ENCODE data around the gene DTX2.
"Not testable (repeated sequence)": the region's sequence is repeated elsewhere in the genome, so short reads cannot be mapped to it uniquely, and the experiment has no call there.

Gene DTX2

GRCh38 chr7:76425156-76425555 is 36.4 kb upstream of the DTX2 start:
- no peak overlapping the region for H3K4me3 ChIP-seq
- H3K27me3 ChIP-seq, result peaks cover 0 to 23% of the 10 kb centered on the region in 2 donors
- no peaks in the 10 kb centered on the region for H3K36me3 ChIP-seq
- H3K27ac ChIP-seq, result no peak overlapping the region
- intact Hi-C loops (cut with DNase I; ENCODE audit: low total_unique reads), result no loop called here
- H3K9me3 ChIP-seq, result peaks cover 0 to 3% (median 0%) of the 10 kb centered on the region in 3 donors
- DNase-seq, result peak in 1 of 2 donors; percentile 56
- TF ChIP-seq, protein P1, sequence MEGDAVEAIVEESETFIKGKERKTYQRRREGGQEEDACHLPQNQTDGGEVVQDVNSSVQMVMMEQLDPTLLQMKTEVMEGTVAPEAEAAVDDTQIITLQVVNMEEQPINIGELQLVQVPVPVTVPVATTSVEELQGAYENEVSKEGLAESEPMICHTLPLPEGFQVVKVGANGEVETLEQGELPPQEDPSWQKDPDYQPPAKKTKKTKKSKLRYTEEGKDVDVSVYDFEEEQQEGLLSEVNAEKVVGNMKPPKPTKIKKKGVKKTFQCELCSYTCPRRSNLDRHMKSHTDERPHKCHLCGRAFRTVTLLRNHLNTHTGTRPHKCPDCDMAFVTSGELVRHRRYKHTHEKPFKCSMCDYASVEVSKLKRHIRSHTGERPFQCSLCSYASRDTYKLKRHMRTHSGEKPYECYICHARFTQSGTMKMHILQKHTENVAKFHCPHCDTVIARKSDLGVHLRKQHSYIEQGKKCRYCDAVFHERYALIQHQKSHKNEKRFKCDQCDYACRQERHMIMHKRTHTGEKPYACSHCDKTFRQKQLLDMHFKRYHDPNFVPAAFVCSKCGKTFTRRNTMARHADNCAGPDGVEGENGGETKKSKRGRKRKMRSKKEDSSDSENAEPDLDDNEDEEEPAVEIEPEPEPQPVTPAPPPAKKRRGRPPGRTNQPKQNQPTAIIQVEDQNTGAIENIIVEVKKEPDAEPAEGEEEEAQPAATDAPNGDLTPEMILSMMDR (IDR thresholded peaks at IDR 0.05), result no peak
- H3K4me1 ChIP-seq, result no peaks in the 10 kb centered on the region

GRCh38 chr7:76425558-76425957 is 36.0 kb upstream of the DTX2 start:
- H3K9me3 ChIP-seq; intact Hi-C loops (cut with DNase I; ENCODE audit: low total_unique reads); H3K27ac ChIP-seq; H3K4me1 ChIP-seq; H3K36me3 ChIP-seq; H3K4me3 ChIP-seq; DNase-seq: not testable (repeated sequence)
- H3K27me3 ChIP-seq, result peaks cover 0 to 23% of the 10 kb centered on the region in 2 donors

DNA sequence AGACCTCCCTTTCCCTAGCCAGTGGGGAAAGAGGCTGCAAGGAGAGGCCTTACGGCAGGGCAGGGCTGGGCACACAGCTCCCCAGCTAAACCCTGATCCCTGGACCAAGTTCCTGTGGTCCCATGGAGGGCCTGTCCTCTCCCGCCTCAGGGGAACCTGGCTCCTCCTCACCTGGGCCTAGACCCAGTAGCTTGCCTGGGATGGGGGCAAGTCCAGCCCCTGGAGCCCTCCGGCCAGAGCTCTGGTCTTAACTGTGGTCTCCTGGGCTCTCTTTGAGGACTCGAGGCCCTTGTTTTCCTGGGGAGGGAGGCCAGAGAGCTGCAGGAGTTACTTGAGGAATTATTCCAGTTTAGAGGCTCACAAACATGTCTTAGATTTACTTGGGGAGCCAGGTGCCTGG is 35.3 kb upstream of the DTX2 start:
- DNase-seq, result peak in 1 of 2 donors; percentile 60
- Histone ChIP-seq H3K9me3 (no peaks in the 10 kb centered on the region), H3K27me3 (peaks cover 0 to 23% of the 10 kb centered on the region in 2 donors), H3K4me1 (no peaks in the 10 kb centered on the region), H3K4me3 (no peak overlapping the region), H3K27ac (no peak overlapping the region), H3K36me3 (no peaks in the 10 kb centered on the region)
- intact Hi-C loops (cut with DNase I; ENCODE audit: low total_unique reads), result no loop called here
- TF ChIP-seq, protein P1 (IDR thresholded peaks at IDR 0.05), result no peak

- Histone ChIP-seq H3K27me3 (peaks cover 0 to 18% of the 10 kb centered on the region in 2 donors), H3K27ac (no peak overlapping the region), H3K4me3 (no peak overlapping the region), H3K4me1 (no peaks in the 10 kb centered on the region), H3K36me3 (no peaks in the 10 kb centered on the region), H3K9me3 (no peaks in the 10 kb centered on the region)
- peak in 1 of 2 donors; percentile 11 for DNase-seq
- TF ChIP-seq, protein P1 (IDR thresholded peaks at IDR 0.05), result no peak
- intact Hi-C loops (cut with DNase I; ENCODE audit: low total_unique reads), result no loop called here
These were observed 33.9 kb upstream of the DTX2 start for GRCh38 chr7:76427635-76428034.

GRCh38 chr7:76428149-76428823 is 33.2 kb upstream of the DTX2 start:
- TF ChIP-seq, protein P1 (IDR thresholded peaks at IDR 0.05), result no peak
- intact Hi-C loops (cut with DNase I; ENCODE audit: low total_unique reads), result no loop called here

DNA sequence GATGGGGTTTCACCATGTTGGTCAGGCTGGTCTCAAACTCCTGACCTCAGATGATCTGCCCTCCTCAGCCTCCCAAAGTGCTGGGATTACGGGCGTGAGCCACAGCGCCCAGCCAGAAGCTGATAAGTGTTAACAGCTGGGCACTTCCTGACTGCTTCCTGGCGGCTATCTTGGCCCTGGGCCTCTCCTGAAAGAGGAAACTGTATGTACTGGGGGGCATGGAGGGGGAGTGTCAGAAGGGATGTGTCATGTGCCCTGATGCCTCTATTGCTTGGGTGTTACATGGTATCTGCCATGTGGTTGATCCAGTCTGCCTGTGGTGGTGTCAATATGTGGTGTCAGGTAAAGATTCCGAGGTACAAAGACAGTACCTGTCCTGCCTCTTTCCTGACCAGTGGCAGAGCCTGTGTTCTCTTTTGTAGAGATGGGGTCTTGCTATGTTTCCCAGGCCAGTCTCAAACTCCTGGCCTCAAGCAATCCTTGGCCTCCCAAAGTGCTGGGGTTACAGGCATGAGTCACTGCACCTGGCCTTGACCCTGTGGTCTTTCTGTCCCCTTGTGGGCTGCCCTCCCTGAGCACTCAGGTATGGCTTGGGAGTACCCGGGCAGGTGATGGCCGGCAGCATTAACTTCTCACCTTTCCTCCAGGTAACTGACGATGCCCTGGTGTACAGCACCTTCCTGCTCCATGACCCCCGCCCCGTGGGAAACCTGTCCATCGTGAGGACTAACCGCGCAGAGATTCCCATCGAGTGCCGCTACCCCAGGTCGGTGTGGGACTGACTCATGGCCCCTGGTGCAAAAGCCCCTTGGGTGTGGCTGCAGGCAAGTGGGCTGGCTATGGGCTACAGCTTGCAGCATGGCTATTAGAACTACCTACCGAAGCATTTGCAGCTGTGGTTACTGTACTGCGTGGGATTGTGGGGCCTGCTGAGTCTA is 32.4 kb upstream of the DTX2 start:
- no peak overlapping the region for H3K4me3 ChIP-seq
- TF ChIP-seq, protein P1 (IDR thresholded peaks at IDR 0.05), result no peak
- intact Hi-C loops (cut with DNase I; ENCODE audit: low total_unique reads), result no loop called here
- H3K9me3 ChIP-seq, result no peaks in the 10 kb centered on the region
- no peaks in the 10 kb centered on the region for H3K36me3 ChIP-seq
- no peaks in the 10 kb centered on the region for H3K4me1 ChIP-seq
- H3K27me3 ChIP-seq, result peaks cover 0 to 13% of the 10 kb centered on the region in 2 donors
- H3K27ac ChIP-seq, result no peak overlapping the region
- DNase-seq, result peak; percentile 37 to 60

More at GRCh38 chr7:76428149-76428823, 33.2 kb upstream of the DTX2 start:
- H3K4me1 ChIP-seq, result no peaks in the 10 kb centered on the region
- H3K27me3 ChIP-seq, result peaks cover 0 to 15% of the 10 kb centered on the region in 2 donors
- no peak overlapping the region for H3K4me3 ChIP-seq
- DNase-seq, result no peak
- H3K36me3 ChIP-seq, result no peaks in the 10 kb centered on the region
- no peak overlapping the region for H3K27ac ChIP-seq
- H3K9me3 ChIP-seq, result no peaks in the 10 kb centered on the region

Data from tibial artery (tissue), 4 donors.